H1 (cell line): ENCODE measurements around the gene SPTY2D1.

Experiments used
- BCL11A ChIP-seq, 2 experiments: IDR thresholded peaks; one replicate each; pipeline ENCODE4 v1.6.1; 2011; ENCODE audit warnings: low read depth in 2 of 2, low read length in 2 of 2, mild to moderate bottlenecking in 2 of 2
- BRCA1 ChIP-seq: IDR thresholded peaks from 2 replicates; pipeline ENCODE4 v1.6.1; 2012; ENCODE audit warnings: low read depth, low read length, improper control_type of control experiment
- CBX5 ChIP-seq: fragments of 300-800, 300-1000 bp; sonication (generic); IDR thresholded peaks from 2 replicates; pipeline ENCODE4 v1.7.1; 2016; ENCODE audit warnings: antibody characterized with exemption, low read length, low read depth
- EZH2 ChIP-seq: fragments of 200-600 bp; sonication (generic); IDR thresholded peaks from 2 replicates; pipeline ENCODE4 v1.7.1; 2012; ENCODE audit warnings: low read depth, mild to moderate bottlenecking, moderate library complexity, low read length, inconsistent platforms; ENCODE audit not compliant: severe bottlenecking
- FOSL1 ChIP-seq: IDR thresholded peaks from 2 replicates; pipeline ENCODE4 v1.6.1; 2011; ENCODE audit warnings: mild to moderate bottlenecking, low read depth, low read length, moderate library complexity; ENCODE audit not compliant: insufficient read depth
- HDAC2 ChIP-seq, 2 experiments: fragments of 300-600 bp in 1 of 2; sonication (generic) in 1 of 2; IDR thresholded peaks; 2 replicates each; pipeline ENCODE4 v1.6.1; 2011 to 2012; ENCODE audit warnings: low read depth in 2 of 2, low read length in 2 of 2, mild to moderate bottlenecking in 2 of 2, moderate library complexity in 2 of 2, borderline replicate concordance in 1 of 2, inconsistent platforms in 1 of 2
- NRF1 ChIP-seq: IDR thresholded peaks from 2 replicates; pipeline ENCODE4 v1.6.1; 2011; ENCODE audit warnings: mild to moderate bottlenecking, low read depth, low read length, improper control_type of control experiment
- POLR2A ChIP-seq, 2 experiments: IDR thresholded peaks; 1 replicate in 1 of 2; 2 replicates in 1 of 2; pipeline ENCODE4 v1.6.1; 2011; ENCODE audit warnings: low read depth in 2 of 2, low read length in 2 of 2, mild to moderate bottlenecking in 2 of 2; ENCODE audit errors: control extremely low read depth in 1 of 2
- RFX5 ChIP-seq: IDR thresholded peaks from 2 replicates; pipeline ENCODE4 v1.6.1; 2011; ENCODE audit warnings: low read depth, low read length, improper control_type of control experiment, borderline replicate concordance
- SP1 ChIP-seq: IDR thresholded peaks from 2 replicates; pipeline ENCODE4 v1.6.1; 2011; ENCODE audit warnings: low read depth, low read length
- TAF1 ChIP-seq: IDR thresholded peaks from 2 replicates; pipeline ENCODE4 v1.6.1; 2011; ENCODE audit warnings: mild to moderate bottlenecking, low read depth, low read length
- TF ChIP-seq, protein P1 (sequence below), 3 experiments: IDR thresholded peaks; 1 replicate in 2 of 3; 2 replicates in 1 of 3; pipeline versions ENCODE4 v1.5.1 to v1.6.1; 2011; ENCODE audit warnings: low read length in 3 of 3, mild to moderate bottlenecking in 3 of 3, inconsistent platforms in 2 of 3, low read depth in 1 of 3, moderate library complexity in 1 of 3; ENCODE audit not compliant: insufficient read depth in 1 of 3; ENCODE audit errors: control extremely low read depth in 1 of 3
- TF ChIP-seq, protein P2 (sequence below): IDR thresholded peaks from 2 replicates; pipeline ENCODE4 v1.6.1; 2012; ENCODE audit warnings: low read length, inconsistent platforms

DNA sequence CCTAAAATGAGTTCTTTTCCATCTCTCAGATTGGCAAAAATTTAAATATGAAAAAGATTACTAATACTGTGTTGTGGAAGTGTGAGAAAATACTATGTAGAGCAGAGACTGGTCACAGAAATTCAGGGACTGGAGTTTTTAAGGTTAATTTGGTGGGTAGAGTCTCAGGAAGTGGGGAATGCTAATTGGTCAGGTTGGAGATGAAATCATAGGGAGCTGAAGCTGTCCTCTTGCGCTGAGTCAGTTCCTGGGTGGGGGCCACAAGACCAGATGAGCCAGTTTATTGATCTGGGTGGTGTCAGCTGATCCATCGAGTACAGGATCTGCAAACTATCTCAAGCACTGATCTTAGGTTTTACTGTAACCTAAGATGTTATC lies 35.1 kb upstream of the SPTY2D1 start:
- TF ChIP-seq, protein P1, sequence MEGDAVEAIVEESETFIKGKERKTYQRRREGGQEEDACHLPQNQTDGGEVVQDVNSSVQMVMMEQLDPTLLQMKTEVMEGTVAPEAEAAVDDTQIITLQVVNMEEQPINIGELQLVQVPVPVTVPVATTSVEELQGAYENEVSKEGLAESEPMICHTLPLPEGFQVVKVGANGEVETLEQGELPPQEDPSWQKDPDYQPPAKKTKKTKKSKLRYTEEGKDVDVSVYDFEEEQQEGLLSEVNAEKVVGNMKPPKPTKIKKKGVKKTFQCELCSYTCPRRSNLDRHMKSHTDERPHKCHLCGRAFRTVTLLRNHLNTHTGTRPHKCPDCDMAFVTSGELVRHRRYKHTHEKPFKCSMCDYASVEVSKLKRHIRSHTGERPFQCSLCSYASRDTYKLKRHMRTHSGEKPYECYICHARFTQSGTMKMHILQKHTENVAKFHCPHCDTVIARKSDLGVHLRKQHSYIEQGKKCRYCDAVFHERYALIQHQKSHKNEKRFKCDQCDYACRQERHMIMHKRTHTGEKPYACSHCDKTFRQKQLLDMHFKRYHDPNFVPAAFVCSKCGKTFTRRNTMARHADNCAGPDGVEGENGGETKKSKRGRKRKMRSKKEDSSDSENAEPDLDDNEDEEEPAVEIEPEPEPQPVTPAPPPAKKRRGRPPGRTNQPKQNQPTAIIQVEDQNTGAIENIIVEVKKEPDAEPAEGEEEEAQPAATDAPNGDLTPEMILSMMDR (IDR thresholded peaks at IDR 0.05; ENCODE audit: control extremely low read depth in 1 of 3, insufficient read depth in 1 of 3, low read depth in 1 of 3, low read length in 3 of 3): no peak
- TF ChIP-seq RFX5 (no peak), HDAC2 (IDR thresholded peaks at IDR 0.05; ENCODE audit: borderline replicate concordance in 1 of 2, low read depth in 2 of 2, low read length in 2 of 2) (no peak), POLR2A (IDR thresholded peaks at IDR 0.05; ENCODE audit: control extremely low read depth in 1 of 2, low read depth in 2 of 2, low read length in 2 of 2) (no peak), BRCA1 (no peak), EZH2 (no peak), NRF1 (no peak), CBX5 (no peak), TAF1 (no peak), SP1 (no peak), BCL11A (IDR thresholded peaks at IDR 0.05; ENCODE audit: low read depth in 2 of 2, low read length in 2 of 2) (no peak), FOSL1 (no peak)
- TF ChIP-seq, protein P2, sequence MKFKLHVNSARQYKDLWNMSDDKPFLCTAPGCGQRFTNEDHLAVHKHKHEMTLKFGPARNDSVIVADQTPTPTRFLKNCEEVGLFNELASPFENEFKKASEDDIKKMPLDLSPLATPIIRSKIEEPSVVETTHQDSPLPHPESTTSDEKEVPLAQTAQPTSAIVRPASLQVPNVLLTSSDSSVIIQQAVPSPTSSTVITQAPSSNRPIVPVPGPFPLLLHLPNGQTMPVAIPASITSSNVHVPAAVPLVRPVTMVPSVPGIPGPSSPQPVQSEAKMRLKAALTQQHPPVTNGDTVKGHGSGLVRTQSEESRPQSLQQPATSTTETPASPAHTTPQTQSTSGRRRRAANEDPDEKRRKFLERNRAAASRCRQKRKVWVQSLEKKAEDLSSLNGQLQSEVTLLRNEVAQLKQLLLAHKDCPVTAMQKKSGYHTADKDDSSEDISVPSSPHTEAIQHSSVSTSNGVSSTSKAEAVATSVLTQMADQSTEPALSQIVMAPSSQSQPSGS: no peak
